Fibroblast of the aortic adventitia (primary cell): ENCODE results near the gene TARM1. TPM values are rescaled to one million over a fixed set of nuclear protein-coding genes. Genes with fewer than 3 reads are reported as not detected.

Experiments used
- DNase-seq: peaks from one replicate; pipeline ENCODE4 v3.0.0-alpha.2; 2010; ENCODE audit warnings: low read depth
- H3K4me3 ChIP-seq: 2 replicates; pipeline ENCODE4 v1.5.1; 2011; ENCODE audit warnings: low read depth, mild to moderate bottlenecking, control low read depth, low read length, moderate library complexity
- total RNA-seq: library from RNA; depleted of rRNA; stranded (reverse); fragments of >200 nt; gene quantifications from 2 replicates; pipeline ENCODE4 v1.2.3, GENCODE V29; 2012; ENCODE audit warnings: low replicate concordance
- TF ChIP-seq, protein P1 (sequence below): IDR thresholded peaks from 2 replicates; pipeline ENCODE4 v1.5.1; 2011; ENCODE audit warnings: mild to moderate bottlenecking, low read length, control low read depth, inconsistent platforms; ENCODE audit not compliant: insufficient read depth

TARM1 gene
- total RNA-seq, 1 donor, result not detected

DNA sequence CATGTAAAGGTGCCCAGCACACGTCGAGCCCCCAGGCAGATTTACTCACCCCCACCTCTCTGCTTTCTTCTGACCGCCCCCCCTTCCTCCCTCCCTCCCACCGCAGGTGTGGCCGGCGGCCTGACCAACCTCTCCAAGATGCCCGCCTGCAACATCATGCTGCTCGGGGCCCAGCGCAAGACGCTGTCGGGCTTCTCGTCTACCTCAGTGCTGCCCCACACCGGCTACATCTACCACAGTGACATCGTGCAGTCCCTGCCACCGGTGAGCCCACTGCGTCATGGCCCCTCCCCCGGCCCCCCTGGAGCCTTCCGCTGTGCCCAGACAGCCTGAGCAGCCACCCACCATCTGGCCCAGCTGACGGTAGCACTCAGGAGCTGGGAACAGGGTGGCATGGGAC lies 43.2 kb upstream of the TARM1 start:
- H3K4me3 ChIP-seq, result no peak overlapping the region
- DNase-seq, result no peak
- TF ChIP-seq, protein P1, sequence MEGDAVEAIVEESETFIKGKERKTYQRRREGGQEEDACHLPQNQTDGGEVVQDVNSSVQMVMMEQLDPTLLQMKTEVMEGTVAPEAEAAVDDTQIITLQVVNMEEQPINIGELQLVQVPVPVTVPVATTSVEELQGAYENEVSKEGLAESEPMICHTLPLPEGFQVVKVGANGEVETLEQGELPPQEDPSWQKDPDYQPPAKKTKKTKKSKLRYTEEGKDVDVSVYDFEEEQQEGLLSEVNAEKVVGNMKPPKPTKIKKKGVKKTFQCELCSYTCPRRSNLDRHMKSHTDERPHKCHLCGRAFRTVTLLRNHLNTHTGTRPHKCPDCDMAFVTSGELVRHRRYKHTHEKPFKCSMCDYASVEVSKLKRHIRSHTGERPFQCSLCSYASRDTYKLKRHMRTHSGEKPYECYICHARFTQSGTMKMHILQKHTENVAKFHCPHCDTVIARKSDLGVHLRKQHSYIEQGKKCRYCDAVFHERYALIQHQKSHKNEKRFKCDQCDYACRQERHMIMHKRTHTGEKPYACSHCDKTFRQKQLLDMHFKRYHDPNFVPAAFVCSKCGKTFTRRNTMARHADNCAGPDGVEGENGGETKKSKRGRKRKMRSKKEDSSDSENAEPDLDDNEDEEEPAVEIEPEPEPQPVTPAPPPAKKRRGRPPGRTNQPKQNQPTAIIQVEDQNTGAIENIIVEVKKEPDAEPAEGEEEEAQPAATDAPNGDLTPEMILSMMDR, result no peak

DNA sequence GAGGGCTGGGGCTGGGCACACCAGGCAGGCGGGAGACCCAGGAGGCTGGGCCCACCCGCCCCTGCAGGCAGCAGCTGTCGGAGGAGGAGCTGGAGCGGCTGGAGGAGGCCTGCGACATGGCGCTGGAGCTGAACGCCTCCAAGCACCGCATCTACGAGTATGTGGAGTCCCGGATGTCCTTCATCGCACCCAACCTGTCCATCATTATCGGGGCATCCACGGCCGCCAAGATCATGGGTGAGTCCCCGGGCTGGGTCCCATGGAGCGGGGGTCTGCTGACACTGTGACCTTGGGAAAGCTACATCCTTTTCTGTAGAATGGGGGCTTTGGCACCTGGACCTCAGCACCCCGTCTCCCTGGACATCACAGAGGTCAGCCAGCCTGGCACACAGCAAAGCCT lies 42.5 kb upstream of the TARM1 start:
- DNase-seq, result no peak
- TF ChIP-seq, protein P1, result no peak

DNA sequence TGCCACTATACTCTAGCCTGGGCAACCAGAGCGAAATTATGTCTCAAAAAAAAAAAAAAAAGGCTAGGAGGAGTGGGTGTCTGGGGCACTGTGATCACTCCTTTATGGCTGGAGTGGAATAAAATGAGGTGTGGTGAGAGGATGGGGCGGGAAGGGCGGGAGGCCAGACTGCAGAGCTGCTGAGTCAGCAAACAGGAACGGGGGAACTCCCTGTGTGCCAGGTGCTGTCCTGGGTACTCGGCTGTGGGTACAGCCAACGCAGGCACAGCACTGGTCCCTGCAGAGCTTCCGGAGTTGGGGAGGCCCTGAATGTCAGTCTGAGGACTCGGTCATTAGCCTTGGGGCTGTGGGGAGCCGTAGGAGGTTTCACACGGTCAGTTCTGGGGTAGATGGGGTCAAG lies 40.1 kb upstream of the TARM1 start:
- DNase-seq, result no peak
- TF ChIP-seq, protein P1, result no peak
- H3K4me3 ChIP-seq, result no peak overlapping the region

More for the DNA sequence above, 42.5 kb upstream of the TARM1 start:
- H3K4me3 ChIP-seq, result no peak overlapping the region

DNA sequence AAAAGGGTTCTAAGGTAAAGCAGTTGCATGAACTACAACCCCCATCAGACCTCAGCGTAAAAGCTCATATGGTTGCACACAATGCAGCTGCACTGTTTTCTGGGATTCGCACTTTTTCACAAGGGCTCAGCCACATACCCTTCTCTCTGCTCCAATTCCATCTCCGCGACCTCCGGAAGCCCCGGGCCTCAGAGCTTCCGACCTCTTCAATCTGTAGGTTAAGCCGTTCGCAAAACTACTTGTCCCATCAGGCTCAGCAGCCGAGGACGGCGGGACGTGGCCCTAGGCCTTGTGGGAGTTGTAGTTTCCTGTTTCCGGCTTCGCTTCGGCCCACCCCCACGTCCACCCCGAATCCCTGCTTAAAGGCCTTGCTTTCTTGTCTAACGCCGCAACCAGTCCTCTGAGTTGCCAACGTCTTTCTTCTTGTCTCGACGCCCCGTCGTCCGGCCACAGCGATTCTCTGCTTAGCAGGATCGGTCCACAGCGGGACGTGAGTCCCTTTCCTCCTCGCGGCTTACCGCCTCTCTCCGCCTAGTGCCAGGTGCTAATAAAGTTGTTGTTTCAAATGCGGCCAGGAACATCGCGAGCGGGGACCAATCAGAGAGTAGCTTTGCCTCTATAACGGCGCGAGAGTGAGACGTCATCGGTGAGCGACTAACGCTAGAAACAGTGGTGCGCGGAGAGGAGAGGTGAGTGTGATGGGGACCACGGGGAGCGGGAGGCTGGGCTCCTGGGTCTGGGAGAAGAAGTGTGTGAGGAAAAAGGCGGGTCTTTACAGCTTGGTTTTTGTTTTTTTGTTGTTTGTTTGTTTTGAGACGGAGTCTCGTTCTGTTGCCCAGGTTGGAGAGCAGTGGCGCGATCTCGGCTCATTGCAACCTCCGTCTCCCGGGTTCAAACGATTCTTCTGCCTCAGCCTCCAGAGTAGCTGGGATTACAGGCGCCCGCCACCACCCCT lies 34.2 kb upstream of the TARM1 start, which contains the start of the genes PRPF31 and TFPT:
TSS of gene PRPF31 (plus strand) at position 646 of the 955 bp plus-strand sequence. CDS start 2,525 bp downstream, outside the sequence.
TSS of gene TFPT (minus strand) at position 549 of the 955 bp plus-strand sequence. CDS start at position 161, 388 bp downstream.
- DNase-seq, result peak; percentile 99
- TF ChIP-seq, protein P1, result no peak
- peak within 1 kb of the TSS; percentile 95 for H3K4me3 ChIP-seq

DNA sequence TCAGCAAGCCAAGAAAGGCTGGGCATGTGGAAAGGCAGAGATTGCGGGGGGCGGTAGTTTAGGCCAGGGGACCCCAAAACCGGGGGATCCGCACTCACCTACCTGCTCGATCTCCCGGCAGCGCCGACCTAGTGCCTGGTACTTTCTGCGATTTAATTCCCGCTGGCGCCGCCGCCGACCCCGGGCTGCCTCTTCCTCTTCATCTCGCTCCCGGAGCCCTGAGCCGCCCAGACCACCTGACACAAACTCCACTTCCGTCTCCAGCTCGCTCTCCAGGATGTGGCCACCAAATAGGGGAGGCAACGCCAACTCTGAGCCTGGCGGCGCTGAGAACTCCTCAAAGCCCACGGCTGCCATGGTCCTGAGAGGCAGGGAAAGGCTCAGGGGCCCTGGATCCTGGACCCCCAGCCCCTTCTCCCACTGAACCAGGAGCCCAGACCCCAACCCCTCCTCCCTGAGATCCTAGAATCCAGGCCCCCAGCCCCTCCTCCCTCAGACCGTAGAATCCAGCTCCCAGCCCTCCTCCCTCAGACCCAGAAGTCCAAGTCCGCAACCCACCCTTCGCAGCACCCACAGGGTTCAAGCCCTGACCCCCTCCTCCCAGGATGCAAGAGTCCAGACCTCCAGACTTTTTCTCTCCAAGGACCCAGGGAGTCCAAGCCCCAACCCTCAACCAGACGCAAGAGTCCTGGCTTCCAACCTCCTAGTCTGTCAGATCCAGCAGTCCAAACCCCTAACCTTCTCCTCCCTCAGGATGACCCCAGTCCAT lies 33.4 kb upstream of the TARM1 start:
- DNase-seq, result peak; percentile 25
- peak overlapping the region; percentile 95 for H3K4me3 ChIP-seq
- TF ChIP-seq, protein P1, result no peak

DNA sequence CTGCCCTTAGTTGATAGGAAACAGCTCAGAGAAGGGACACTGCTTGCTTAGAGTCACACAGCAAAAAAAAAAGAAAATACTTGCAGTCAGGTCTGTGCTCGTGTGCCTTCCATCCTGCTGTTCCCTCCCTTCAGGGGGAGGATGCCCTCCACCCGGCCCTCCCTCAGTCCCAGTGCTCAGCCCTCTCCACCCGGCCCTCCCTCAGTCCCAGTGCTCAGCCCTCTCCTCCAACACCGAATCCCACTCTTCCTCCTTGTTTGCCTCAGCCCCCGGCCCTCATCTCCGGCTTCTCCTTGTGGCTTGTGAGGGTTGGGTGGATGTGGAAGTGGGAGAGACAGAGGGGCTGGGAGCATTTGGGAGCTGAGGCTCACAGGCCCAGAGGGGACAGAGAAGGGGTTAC lies 28.5 kb upstream of the TARM1 start:
- no peak for DNase-seq
- H3K4me3 ChIP-seq, result no peak overlapping the region
- TF ChIP-seq, protein P1, result no peak
